GM19240 (cell line): ENCODE measurements around the gene SLIT3.
"Not testable (repeated sequence)": the region's sequence is repeated elsewhere in the genome, so short reads cannot be mapped to it uniquely, and the experiment has no call there.

Experiments used
- DNase-seq: peaks from one replicate; pipeline ENCODE4 v3.0.0; 2011; ENCODE audit warnings: low spot score; ENCODE audit not compliant: insufficient read length

The SLIT3 gene

GRCh38 chr5:168746893-168747640, 553.9 kb downstream of the SLIT3 start:
- no peak for DNase-seq

- DNase-seq, result not testable (repeated sequence)
Observed at GRCh38 chr5:168746126-168746892, 554.6 kb downstream of the SLIT3 start.

- DNase-seq, result no peak
Observed at GRCh38 chr5:168743617-168744016, 557.3 kb downstream of the SLIT3 start.

- DNase-seq, result not testable (repeated sequence)
Observed at GRCh38 chr5:168742311-168742710, 558.6 kb downstream of the SLIT3 start.

- DNase-seq, result no peak
Observed at GRCh38 chr5:168740811-168741213, 560.1 kb downstream of the SLIT3 start.

- no peak for DNase-seq
Observed at GRCh38 chr5:168740092-168740800, 560.7 kb downstream of the SLIT3 start.

- no peak for DNase-seq
Observed at GRCh38 chr5:168737066-168737465, 563.9 kb downstream of the SLIT3 start.

- no peak for DNase-seq
Observed at GRCh38 chr5:168736281-168736831, 564.6 kb downstream of the SLIT3 start.

GRCh38 chr5:168734620-168735300, 566.2 kb downstream of the SLIT3 start:
- no peak for DNase-seq

- no peak for DNase-seq
Observed at GRCh38 chr5:168734119-168734518, 566.8 kb downstream of the SLIT3 start.

GRCh38 chr5:168728546-168729211, 572.3 kb downstream of the SLIT3 start:
- no peak for DNase-seq

GRCh38 chr5:168727547-168727946, 573.4 kb downstream of the SLIT3 start:
- no peak for DNase-seq

GRCh38 chr5:168726342-168726741, 574.6 kb downstream of the SLIT3 start:
- DNase-seq, result no peak

- no peak for DNase-seq
Observed at GRCh38 chr5:168724227-168724626, 576.7 kb downstream of the SLIT3 start.

GRCh38 chr5:168723037-168723436, 577.9 kb downstream of the SLIT3 start:
- DNase-seq, result no peak

- DNase-seq, result no peak
Observed at GRCh38 chr5:168721966-168722365, 579.0 kb downstream of the SLIT3 start.

- no peak for DNase-seq
Observed at GRCh38 chr5:168721002-168721753, 579.8 kb downstream of the SLIT3 start.

- DNase-seq, result no peak
Observed at GRCh38 chr5:168720575-168720974, 580.4 kb downstream of the SLIT3 start.

- DNase-seq, result no peak
Observed at GRCh38 chr5:168714046-168714445, 586.9 kb downstream of the SLIT3 start.

- DNase-seq, result no peak
Observed at GRCh38 chr5:168713051-168713450, 587.9 kb downstream of the SLIT3 start.
